Chondrocyte (in vitro differentiated cells): ENCODE measurements around the gene MYO5B. TPM values are rescaled to one million over a fixed set of nuclear protein-coding genes. Genes with fewer than 3 reads are reported as not detected.
A peak's percentile ranks its signal among the peaks of the same experiment; 100 is the strongest.

Experiments
- DNase-seq: peaks from one replicate; pipeline ENCODE4 v3.0.0; 2021; ENCODE audit warnings: mixed read lengths, low spot score
- H3K27ac Mint-ChIP-seq: one replicate; pipeline ENCODE4 v1.8.0; 2021; ENCODE audit warnings: mild to moderate bottlenecking, moderate library complexity, mixed read lengths; ENCODE audit not compliant: unreplicated experiment
- H3K27me3 Mint-ChIP-seq: 2 replicates; pipeline ENCODE4 v1.8.0; 2021; ENCODE audit warnings: low read depth, mixed read lengths
- H3K36me3 Mint-ChIP-seq: 2 replicates; pipeline ENCODE4 v1.8.0; 2021; ENCODE audit warnings: low read depth, mixed read lengths
- H3K4me1 Mint-ChIP-seq: 2 replicates; pipeline ENCODE4 v1.8.0; 2021; ENCODE audit warnings: low read depth, mild to moderate bottlenecking, mixed read lengths
- H3K4me3 Mint-ChIP-seq: one replicate; pipeline ENCODE4 v1.8.0; 2021; ENCODE audit warnings: mild to moderate bottlenecking, moderate library complexity, mixed read lengths; ENCODE audit not compliant: unreplicated experiment
- H3K9me3 Mint-ChIP-seq: 2 replicates; pipeline ENCODE4 v1.8.0; 2021; ENCODE audit warnings: low read depth, mixed read lengths
- total RNA-seq: library from RNA; stranded (reverse); gene quantifications from 3 replicates; pipeline ENCODE4 v1.2.1, GENCODE V29; 2021
- TF ChIP-seq, protein P1 (sequence below): fragments of 200-600 bp; sonication (generic); IDR thresholded peaks from 2 replicates; pipeline ENCODE4 v1.5.0; 2021; ENCODE audit warnings: antibody characterized with exemption, mild to moderate bottlenecking, moderate library complexity

The MYO5B gene
- total RNA-seq, 1 donor from 2014 or later = 0.97 TPM

GRCh38 chr18:49949951-49950395 is 245.0 kb downstream of the MYO5B start:
- no peaks in the 10 kb centered on the region for H3K36me3 Mint-ChIP-seq
- H3K27ac Mint-ChIP-seq = no peak overlapping the region
- peaks cover 48% of the 10 kb centered on the region for H3K27me3 Mint-ChIP-seq
- no peak for DNase-seq
- H3K9me3 Mint-ChIP-seq = no peaks in the 10 kb centered on the region
- H3K4me3 Mint-ChIP-seq = no peak overlapping the region
- no peaks in the 10 kb centered on the region for H3K4me1 Mint-ChIP-seq
- TF ChIP-seq, protein P1, sequence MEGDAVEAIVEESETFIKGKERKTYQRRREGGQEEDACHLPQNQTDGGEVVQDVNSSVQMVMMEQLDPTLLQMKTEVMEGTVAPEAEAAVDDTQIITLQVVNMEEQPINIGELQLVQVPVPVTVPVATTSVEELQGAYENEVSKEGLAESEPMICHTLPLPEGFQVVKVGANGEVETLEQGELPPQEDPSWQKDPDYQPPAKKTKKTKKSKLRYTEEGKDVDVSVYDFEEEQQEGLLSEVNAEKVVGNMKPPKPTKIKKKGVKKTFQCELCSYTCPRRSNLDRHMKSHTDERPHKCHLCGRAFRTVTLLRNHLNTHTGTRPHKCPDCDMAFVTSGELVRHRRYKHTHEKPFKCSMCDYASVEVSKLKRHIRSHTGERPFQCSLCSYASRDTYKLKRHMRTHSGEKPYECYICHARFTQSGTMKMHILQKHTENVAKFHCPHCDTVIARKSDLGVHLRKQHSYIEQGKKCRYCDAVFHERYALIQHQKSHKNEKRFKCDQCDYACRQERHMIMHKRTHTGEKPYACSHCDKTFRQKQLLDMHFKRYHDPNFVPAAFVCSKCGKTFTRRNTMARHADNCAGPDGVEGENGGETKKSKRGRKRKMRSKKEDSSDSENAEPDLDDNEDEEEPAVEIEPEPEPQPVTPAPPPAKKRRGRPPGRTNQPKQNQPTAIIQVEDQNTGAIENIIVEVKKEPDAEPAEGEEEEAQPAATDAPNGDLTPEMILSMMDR = no peak

DNA sequence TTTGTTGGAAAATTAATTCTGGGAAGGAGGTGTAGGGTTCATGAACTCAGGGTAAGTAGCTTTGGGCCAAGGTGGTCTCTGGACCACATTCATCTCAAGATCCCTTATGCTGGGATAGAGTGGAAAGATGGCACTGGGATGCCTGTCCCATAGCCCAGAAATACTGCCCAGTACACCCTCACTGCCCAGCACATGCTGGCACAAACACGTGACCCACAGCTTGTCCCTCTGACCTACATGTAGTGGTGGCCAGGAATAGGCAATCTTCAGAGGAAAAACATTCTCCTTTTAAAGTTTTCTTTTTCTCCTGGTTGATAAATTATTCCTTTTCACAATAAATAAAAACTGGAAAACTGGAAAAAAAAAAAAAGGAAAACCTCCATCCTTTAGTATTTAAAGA is 246.0 kb downstream of the MYO5B start:
- TF ChIP-seq, protein P1 = no peak

DNA sequence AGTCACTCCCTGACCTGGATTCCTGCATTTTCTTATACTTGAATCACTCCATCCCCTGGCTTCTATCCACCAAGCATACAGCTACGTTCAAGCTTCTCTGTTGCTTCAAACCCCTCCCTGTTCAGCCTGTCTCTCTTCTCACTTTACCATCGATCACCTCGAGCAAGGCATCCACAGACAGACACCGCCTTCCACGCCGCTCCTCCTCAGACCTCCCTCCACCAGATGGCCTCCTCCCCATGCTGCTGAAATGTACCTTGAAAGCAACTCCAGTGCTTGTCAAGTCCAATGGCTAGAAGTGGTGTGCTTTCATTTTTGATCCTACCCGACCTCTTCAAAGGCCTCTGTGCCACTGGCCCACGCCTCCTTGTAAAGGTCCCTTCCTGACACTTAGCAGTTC is 250.3 kb downstream of the MYO5B start:
- DNase-seq = no peak
- Mint-ChIP-seq H3K27ac (no peak overlapping the region), H3K9me3 (no peaks in the 10 kb centered on the region), H3K4me3 (no peak overlapping the region), H3K27me3 (peaks cover 15% of the 10 kb centered on the region), H3K36me3 (no peaks in the 10 kb centered on the region), H3K4me1 (no peaks in the 10 kb centered on the region)
- TF ChIP-seq, protein P1 = peak; percentile 61

More for the DNA sequence above, 246.0 kb downstream of the MYO5B start:
- DNase-seq = no peak
- Mint-ChIP-seq H3K9me3 (no peaks in the 10 kb centered on the region), H3K4me1 (no peaks in the 10 kb centered on the region), H3K36me3 (no peaks in the 10 kb centered on the region), H3K27ac (no peak overlapping the region), H3K27me3 (peaks cover 43% of the 10 kb centered on the region), H3K4me3 (no peak overlapping the region)

DNA sequence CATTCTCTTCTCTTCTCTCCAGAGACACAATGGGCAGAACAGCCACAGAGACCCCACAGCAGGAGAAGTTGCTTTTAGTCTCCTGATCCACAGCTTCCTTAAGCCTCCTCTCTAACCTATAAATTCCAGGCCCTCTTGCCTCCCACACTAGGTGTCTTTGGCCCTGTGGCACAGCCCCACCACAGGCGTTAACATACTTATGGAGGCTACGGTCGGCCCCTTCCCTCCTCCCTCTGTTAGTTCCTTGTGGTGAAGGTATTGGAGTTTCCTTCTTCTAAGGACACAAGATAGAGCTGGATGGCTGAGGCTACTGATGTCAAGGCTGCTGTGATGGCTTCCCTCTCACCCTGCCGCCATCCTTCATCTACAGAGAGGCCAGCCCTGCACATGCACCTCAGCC is 258.1 kb downstream of the MYO5B start:
- DNase-seq = no peak
- H3K4me3 Mint-ChIP-seq = no peak overlapping the region
- H3K27ac Mint-ChIP-seq = no peak overlapping the region
- H3K9me3 Mint-ChIP-seq = no peaks in the 10 kb centered on the region
- H3K27me3 Mint-ChIP-seq = peaks cover 20% of the 10 kb centered on the region
- TF ChIP-seq, protein P1 = no peak
- H3K4me1 Mint-ChIP-seq = no peaks in the 10 kb centered on the region
- no peaks in the 10 kb centered on the region for H3K36me3 Mint-ChIP-seq

GRCh38 chr18:49935215-49935614 is 259.7 kb downstream of the MYO5B start:
- Mint-ChIP-seq H3K4me3 (no peak overlapping the region), H3K27me3 (peaks cover 30% of the 10 kb centered on the region), H3K4me1 (no peaks in the 10 kb centered on the region), H3K36me3 (no peaks in the 10 kb centered on the region), H3K27ac (no peak overlapping the region), H3K9me3 (no peaks in the 10 kb centered on the region)
- TF ChIP-seq, protein P1 = no peak
- no peak for DNase-seq
